Spinal cord (tissue), 10 donors: Measurements from ENCODE around the gene TECR. TPM values are rescaled to one million over a fixed set of nuclear protein-coding genes. Genes with fewer than 3 reads are reported as not detected.

Experiments used
- DNase-seq, 6 donors: peaks; one replicate each; pipeline versions ENCODE4 v3.0.0 to v3.0.0-alpha.2; 2013 to 2015; ENCODE audit warnings: low spot score in 6 of 6, low read depth in 4 of 6
- H3K27ac ChIP-seq: one replicate; pipeline ENCODE4 v1.5.1; 2013; ENCODE audit warnings: low read depth, low read length, control low read depth
- H3K27me3 ChIP-seq: one replicate; pipeline ENCODE4 v1.6.1; 2013; ENCODE audit warnings: low read length; ENCODE audit not compliant: control insufficient read depth, insufficient read depth
- H3K36me3 ChIP-seq: one replicate; pipeline ENCODE4 v1.6.1; 2013; ENCODE audit warnings: low read length; ENCODE audit not compliant: control insufficient read depth, insufficient read depth
- H3K4me1 ChIP-seq: one replicate; pipeline ENCODE4 v1.6.1; 2013; ENCODE audit warnings: low read length; ENCODE audit not compliant: control insufficient read depth, insufficient read depth
- H3K4me3 ChIP-seq: one replicate; pipeline ENCODE4 v1.5.1; 2013; ENCODE audit warnings: low read depth, low read length, control low read depth
- H3K9me3 ChIP-seq: one replicate; pipeline ENCODE4 v1.6.1; 2013; ENCODE audit warnings: low read length; ENCODE audit not compliant: control insufficient read depth, insufficient read depth
- WGBS: methylation state at CpG from one replicate; pipeline ENCODE4 v1.1.5; 2013; ENCODE audit warnings: missing lambda C conversion rate; ENCODE audit not compliant: insufficient coverage; 5-methylcytosine and 5-hydroxymethylcytosine counted together
- long read RNA-seq, 4 donors: transcript quantifications; one replicate each; lab custom pipeline, GENCODE V29; 2026
- polyA plus RNA-seq, 2 donors: library from polyadenylated mRNA; unstranded; fragments of 120-200 nt; gene quantifications; one replicate each; pipeline ENCODE4 v1.2.1, GENCODE V29; 2013; ENCODE audit not compliant: insufficient read length in 2 of 2
- total RNA-seq, 2 donors: library from RNA; depleted of rRNA in 1 of 2; stranded (reverse); fragments of 120-200 nt in 1 of 2; fragments of >200 nt in 1 of 2; gene quantifications; one replicate each; pipeline versions ENCODE4 v1.2.3 to v1.2.4, GENCODE V29; 2013 to 2014
- donor health status: healthy.

Gene TECR
- total RNA-seq (10 to 100 TPM; 38.1 to 85.7 TPM), polyA plus RNA-seq (100 to 1,000 TPM; 185 to 210 TPM)
- long read RNA-seq, donor 1, transcript TECR-201 (13 exons, 1,171 nt), result major isoform, 50 of 718 reads
- long read RNA-seq, donor 1, partial matches to known transcripts, result 655 of 718 reads
- long read RNA-seq, donor 1, other reads (novel, unspliced or antisense), result 7 of 718 reads
- long read RNA-seq, donor 2, transcript TECR-201 (13 exons, 1,171 nt), result major isoform, 17 of 229 reads
- long read RNA-seq, donor 2, partial matches to known transcripts, result 202 of 229 reads
- long read RNA-seq, donor 2, other reads (novel, unspliced or antisense), result 0 of 229 reads
- long read RNA-seq, donor 3, transcript TECR-201 (13 exons, 1,171 nt), result major isoform, 20 of 201 reads
- long read RNA-seq, donor 3, partial matches to known transcripts, result 33 of 201 reads
- long read RNA-seq, donor 3, other reads (novel, unspliced or antisense), result 144 of 201 reads
- long read RNA-seq, donor 4, transcript TECR-201 (13 exons, 1,171 nt), result major isoform, 29 of 1,221 reads
- long read RNA-seq, donor 4, partial matches to known transcripts, result 1,173 of 1,221 reads
- long read RNA-seq, donor 4, other reads (novel, unspliced or antisense), result 13 of 1,221 reads

GRCh38 chr19:14529254-14530004, at the start of gene TECR:
Gene TECR (plus strand): TSS chr19:14529594. CDS start chr19:14529697, 103 bp downstream.
- Histone ChIP-seq H3K4me1 (peaks cover 22% of the 10 kb centered on the region), H3K27me3 (no peaks in the 10 kb centered on the region), H3K36me3 (peaks cover 4% of the 10 kb centered on the region), H3K27ac (peak within 1 kb of the TSS; percentile 98), H3K4me3 (peak within 1 kb of the TSS; percentile 98), H3K9me3 (no peaks in the 10 kb centered on the region)
- peak; percentile 97 to 100 (median 100) for DNase-seq
- WGBS, result under 1% methylated on average over 53 of the region's 59 CpGs

- Histone ChIP-seq H3K4me3 (no peak overlapping the region), H3K9me3 (no peaks in the 10 kb centered on the region), H3K27ac (no peak overlapping the region), H3K36me3 (peaks cover 73% of the 10 kb centered on the region), H3K27me3 (peaks cover 8% of the 10 kb centered on the region), H3K4me1 (peaks cover 17% of the 10 kb centered on the region)
- DNase-seq, result peak in 2 of 6 donors; percentile 55 to 62
- 38% methylated on average over 35 of the region's 43 CpGs for WGBS
These were observed 49.3 kb upstream of the TECR start for GRCh38 chr19:14479975-14480699.

GRCh38 chr19:14480700-14481079, 48.7 kb upstream of the TECR start:
- H3K27me3 ChIP-seq, result peaks cover 2% of the 10 kb centered on the region
- H3K4me1 ChIP-seq, result peaks cover 12% of the 10 kb centered on the region
- H3K27ac ChIP-seq, result no peak overlapping the region
- 85% methylated on average over 2 of the region's 5 CpGs for WGBS
- peaks cover 69% of the 10 kb centered on the region for H3K36me3 ChIP-seq
- no peaks in the 10 kb centered on the region for H3K9me3 ChIP-seq
- DNase-seq, result no peak
- no peak overlapping the region for H3K4me3 ChIP-seq

GRCh38 chr19:14482172-14482941, 47.0 kb upstream of the TECR start:
- H3K4me3 ChIP-seq, result no peak overlapping the region
- no peak overlapping the region for H3K27ac ChIP-seq
- no peaks in the 10 kb centered on the region for H3K9me3 ChIP-seq
- WGBS, result 87% methylated on average over 10 of the region's 18 CpGs
- peaks cover 9% of the 10 kb centered on the region for H3K4me1 ChIP-seq
- H3K27me3 ChIP-seq, result no peaks in the 10 kb centered on the region
- H3K36me3 ChIP-seq, result peaks cover 70% of the 10 kb centered on the region
- no peak for DNase-seq

- no peak for DNase-seq
- Histone ChIP-seq H3K36me3 (peaks cover 64% of the 10 kb centered on the region), H3K4me1 (no peaks in the 10 kb centered on the region), H3K9me3 (no peaks in the 10 kb centered on the region), H3K27me3 (no peaks in the 10 kb centered on the region), H3K4me3 (no peak overlapping the region), H3K27ac (no peak overlapping the region)
- 94% methylated on average over 9 of the region's 16 CpGs for WGBS
These were observed 41.8 kb upstream of the TECR start for GRCh38 chr19:14487370-14488125.

GRCh38 chr19:14492756-14493337, 36.5 kb upstream of the TECR start:
- 89% methylated on average over 3 of the region's 5 CpGs for WGBS
- no peak for DNase-seq
- H3K4me3 ChIP-seq, result no peak overlapping the region
- peaks cover 48% of the 10 kb centered on the region for H3K36me3 ChIP-seq
- no peaks in the 10 kb centered on the region for H3K9me3 ChIP-seq
- peaks cover 32% of the 10 kb centered on the region for H3K4me1 ChIP-seq
- no peak overlapping the region for H3K27ac ChIP-seq
- H3K27me3 ChIP-seq, result no peaks in the 10 kb centered on the region

- Histone ChIP-seq H3K4me1 (peaks cover 32% of the 10 kb centered on the region), H3K27ac (no peak overlapping the region), H3K36me3 (peaks cover 35% of the 10 kb centered on the region), H3K27me3 (no peaks in the 10 kb centered on the region), H3K4me3 (no peak overlapping the region), H3K9me3 (no peaks in the 10 kb centered on the region)
- DNase-seq, result peak in 1 of 6 donors; percentile 61
- WGBS, result no CpG with 5 or more reads among the region's 4 CpGs
These were observed 35.0 kb upstream of the TECR start for GRCh38 chr19:14494411-14494810.

GRCh38 chr19:14494910-14495671, 34.3 kb upstream of the TECR start:
- Histone ChIP-seq H3K36me3 (peaks cover 30% of the 10 kb centered on the region), H3K4me3 (peak overlapping the region; percentile 77), H3K27me3 (no peaks in the 10 kb centered on the region), H3K4me1 (peaks cover 32% of the 10 kb centered on the region), H3K9me3 (no peaks in the 10 kb centered on the region), H3K27ac (peak overlapping the region; percentile 47)
- 32% methylated on average over 11 of the region's 14 CpGs for WGBS
- no peak for DNase-seq
